Endothelial cell of umbilical vein (primary cell): ENCODE results near the gene TRPM3. TPM values are rescaled to one million over a fixed set of nuclear protein-coding genes. Genes with fewer than 3 reads are reported as not detected.

ENCODE experiments used
- BruUV-seq: library from RNA; stranded (reverse); fragments of 400-500 nt; replicated peaks from 2 replicates; lab custom pipeline; 2021; lab: Mats Ljungman, UMichigan
- CTCF ChIA-PET: fragments of 300-600, 350-600 bp; sonication (Branson Sonifier 250); formaldehyde crosslinking; loops from one replicate; lab custom pipeline; 2021; ENCODE audit warnings: antibody characterized with exemption, inconsistent platforms; lab: Charles Lee
- POLR2A ChIA-PET: fragments of 300-600, 350-600 bp; sonication (Branson Sonifier 250); formaldehyde crosslinking; loops from one replicate; lab custom pipeline; 2021; ENCODE audit warnings: antibody characterized with exemption, inconsistent platforms; lab: Charles Lee
- DNase-seq: peaks from one replicate; pipeline ENCODE4 v3.0.0-alpha.2; 2011; ENCODE audit warnings: low read depth, low spot score
- FAIRE-seq: peaks from 2 replicates; lab custom pipeline; 2011; peaks lifted over from hg19 to GRCh38; lab: Jason Lieb, UNC
- H2AFZ ChIP-seq: 2 replicates; pipeline ENCODE4 v1.6.0; 2012; ENCODE audit warnings: low read depth, low read length, control low read depth, inconsistent platforms
- H3K27ac ChIP-seq: 2 replicates; pipeline ENCODE4 v1.5.1; 2011; ENCODE audit warnings: low read depth, mild to moderate bottlenecking, control low read depth, low read length, moderate library complexity; ENCODE audit not compliant: insufficient read depth
- H3K27me3 ChIP-seq, 2 experiments: 2 replicates each; pipeline versions ENCODE4 v1.6.0 to v1.6.1; 2011; ENCODE audit warnings: low read length in 2 of 2, mixed read lengths in 1 of 2; ENCODE audit not compliant: control insufficient read depth in 2 of 2, insufficient read depth in 2 of 2
- H3K36me3 ChIP-seq, 2 experiments: 2 replicates in 1 of 2; 3 replicates in 1 of 2; pipeline ENCODE4 v1.5.1; 2011; ENCODE audit warnings: low read length in 2 of 2, mild to moderate bottlenecking in 1 of 2, moderate library complexity in 1 of 2; ENCODE audit not compliant: control insufficient read depth in 2 of 2, insufficient read depth in 2 of 2; ENCODE audit errors: extremely low read depth in 1 of 2
- H3K4me1 ChIP-seq: 3 replicates; pipeline ENCODE4 v1.5.1; 2011; ENCODE audit warnings: mild to moderate bottlenecking, low read length; ENCODE audit not compliant: control insufficient read depth, insufficient read depth; ENCODE audit errors: extremely low read depth
- H3K4me2 ChIP-seq: 2 replicates; pipeline ENCODE4 v1.6.1; 2011; ENCODE audit warnings: low read length, control low read depth, mixed read lengths; ENCODE audit not compliant: insufficient read depth
- H3K4me3 ChIP-seq, 3 experiments: fragments of 200-600 bp in 1 of 3; sonication (generic), shearing (Covaris generic) in 1 of 3; replicated peaks in 1 of 3; 2 replicates each; pipeline ENCODE4 v1.5.1; 2011 to 2016; ENCODE audit warnings: control low read depth in 3 of 3, low read length in 3 of 3, mild to moderate bottlenecking in 2 of 3, inconsistent platforms in 1 of 3, low read depth in 1 of 3, moderate library complexity in 1 of 3; ENCODE audit not compliant: insufficient read depth in 1 of 3
- H3K79me2 ChIP-seq: 2 replicates; pipeline ENCODE4 v1.6.0; 2012; ENCODE audit warnings: low read length, inconsistent platforms; ENCODE audit not compliant: control insufficient read depth, insufficient read depth
- H3K9ac ChIP-seq: replicated peaks from 2 replicates; pipeline ENCODE3; 2011; ENCODE audit warnings: low read length, control low read depth; ENCODE audit not compliant: insufficient read depth; ENCODE audit errors: extremely low read depth
- H3K9me1 ChIP-seq: replicated peaks from 3 replicates; pipeline ENCODE4 v1.6.0; 2011; ENCODE audit warnings: mild to moderate bottlenecking, low read length; ENCODE audit not compliant: control insufficient read depth, insufficient read depth; ENCODE audit errors: extremely low read depth
- H3K9me3 ChIP-seq: replicated peaks from 2 replicates; pipeline ENCODE4 v1.5.1; 2012; ENCODE audit warnings: low read length, inconsistent platforms; ENCODE audit not compliant: control insufficient read depth, insufficient read depth
- H4K20me1 ChIP-seq: replicated peaks from 2 replicates; pipeline ENCODE3; 2011; ENCODE audit warnings: mild to moderate bottlenecking, low read length; ENCODE audit not compliant: control insufficient read depth, insufficient read depth; ENCODE audit errors: extremely low read depth
- CTCF ChIP-seq, 2 donors: IDR thresholded peaks; 1 replicate in 1 of 2; 2 replicates in 1 of 2; pipeline ENCODE4 v1.5.1; 2011; ENCODE audit warnings: low read length in 2 of 2, mild to moderate bottlenecking in 2 of 2, moderate library complexity in 2 of 2, control low read depth in 1 of 2, inconsistent platforms in 1 of 2, low read depth in 1 of 2; ENCODE audit not compliant: insufficient read depth in 1 of 2; ENCODE audit errors: extremely low read depth in 1 of 2
- EZH2 ChIP-seq: IDR thresholded peaks from 2 replicates; pipeline ENCODE4 v1.6.1; 2012; ENCODE audit warnings: borderline replicate concordance, low read depth, mild to moderate bottlenecking, moderate library complexity, low read length, inconsistent platforms; ENCODE audit not compliant: severe bottlenecking
- FOS ChIP-seq: IDR thresholded peaks from 2 replicates; pipeline ENCODE4 v1.6.1; 2011; ENCODE audit warnings: mild to moderate bottlenecking, low read length, moderate library complexity, borderline replicate concordance; ENCODE audit not compliant: insufficient read depth
- GATA2 ChIP-seq: IDR thresholded peaks from 2 replicates; pipeline ENCODE4 v1.7.0; 2011; ENCODE audit warnings: low read depth, mild to moderate bottlenecking, moderate library complexity, mixed read lengths, low read length; ENCODE audit not compliant: insufficient read length, insufficient read depth
- MAX ChIP-seq: IDR thresholded peaks from 2 replicates; pipeline ENCODE4 v1.6.1; 2011; ENCODE audit not compliant: insufficient read depth, insufficient read length
- MYC ChIP-seq: IDR thresholded peaks from one replicate; pipeline ENCODE4 v1.6.1; 2011; ENCODE audit warnings: mild to moderate bottlenecking, low read depth, low read length
- POLR2AphosphoS5 ChIP-seq: IDR thresholded peaks from 2 replicates; pipeline ENCODE4 v1.6.1; 2012; ENCODE audit warnings: low read depth, mild to moderate bottlenecking, control low read depth, low read length, moderate library complexity; ENCODE audit not compliant: insufficient read depth
- dilution Hi-C: fragments of 300-500 bp; cut with MboI; formaldehyde crosslinking; loops from one replicate; pipeline ENCODE4 v1.15.0; 2019; ENCODE audit warnings: low sequenced_read_pairs; ENCODE audit not compliant: extremely low pct_ligation_motif_present
- intact Hi-C: fragments of 100-400 bp; cut with micrococcal nuclease; formaldehyde crosslinking; loops from one replicate; pipeline ENCODE4 v1.10.0; 2022
- polyA plus RNA-seq, 4 experiments: library from polyadenylated mRNA; depleted of rRNA in 3 of 4; stranded (reverse) in 3 of 4; unstranded in 1 of 4; fragments of >200 nt; gene quantifications; 2 replicates each; pipeline versions ENCODE4 v1.2.1 to v1.2.3, GENCODE V29; 2011 to 2012; ENCODE audit warnings: missing spikeins in 1 of 4
- total RNA-seq: library from RNA; stranded (reverse); gene quantifications from 2 replicates; pipeline ENCODE4 v1.2.3, GENCODE V29; 2021

The TRPM3 gene
- total and polyA plus RNA-seq, 2 donors (not counting 3 experiments of a cell fraction or from before 2014, with no cell fraction given): 0.17 to 0.33 TPM

GRCh38 chr9:70826562-70826961 lies 294.9 kb downstream of the TRPM3 start:
- no peak overlapping the region for H2AFZ ChIP-seq
- H3K4me3 ChIP-seq: no peak overlapping the region
- dilution Hi-C loops: no loop called here
- H3K27ac ChIP-seq: no peak overlapping the region
- H3K79me2 ChIP-seq: no peaks in the 10 kb centered on the region
- no TSS peak for BruUV-seq
- POLR2A ChIA-PET: no interaction called here
- no peak for TF ChIP-seq FOS
- TF ChIP-seq CTCF (IDR thresholded peaks at IDR 0.05; ENCODE audit: extremely low read depth in 1 of 2, insufficient read depth in 1 of 2, low read depth in 1 of 2, low read length in 2 of 2): no peak
- no peak for TF ChIP-seq MAX
- TF ChIP-seq GATA2: no peak
- TF ChIP-seq MYC: no peak
- intact Hi-C loops: no loop called here
- H3K27me3 ChIP-seq: no peaks in the 10 kb centered on the region
- no peak for DNase-seq
- no peak overlapping the region for H3K9ac ChIP-seq
- no peaks in the 10 kb centered on the region for H3K4me1 ChIP-seq
- no peak for FAIRE-seq
- no peaks in the 10 kb centered on the region for H3K9me1 ChIP-seq
- no peaks in the 10 kb centered on the region for H3K36me3 ChIP-seq
- H3K9me3 ChIP-seq: no peaks in the 10 kb centered on the region
- no peaks in the 10 kb centered on the region for H4K20me1 ChIP-seq
- no peak overlapping the region for H3K4me2 ChIP-seq
- CTCF ChIA-PET: interaction anchor here (1.8 kb wide), 1 partner anchor 10 kb away, joined by 6 read pairs; no protein-coding TSS in a partner anchor

GRCh38 chr9:70823284-70823683 lies 298.1 kb downstream of the TRPM3 start:
- POLR2A ChIA-PET: no interaction called here
- H2AFZ ChIP-seq: no peak overlapping the region
- dilution Hi-C loops: no loop called here

More at GRCh38 chr9:70823284-70823683, 298.1 kb downstream of the TRPM3 start:
- H3K4me2 ChIP-seq: no peak overlapping the region
- DNase-seq: no peak
- no peaks in the 10 kb centered on the region for H3K79me2 ChIP-seq
- no peak overlapping the region for H3K4me3 ChIP-seq
- no peak for FAIRE-seq
- H3K27ac ChIP-seq: no peak overlapping the region
- no peaks in the 10 kb centered on the region for H3K36me3 ChIP-seq
- no TSS peak for BruUV-seq
- no peaks in the 10 kb centered on the region for H3K9me3 ChIP-seq
- H3K27me3 ChIP-seq: no peaks in the 10 kb centered on the region
- no peak for TF ChIP-seq POLR2AphosphoS5
- TF ChIP-seq EZH2: no peak
- TF ChIP-seq MAX: no peak
- no peak for TF ChIP-seq MYC
- intact Hi-C loops: no loop called here
- no peaks in the 10 kb centered on the region for H3K9me1 ChIP-seq
- CTCF ChIA-PET: no interaction called here
- H3K4me1 ChIP-seq: no peaks in the 10 kb centered on the region
- no peak overlapping the region for H3K9ac ChIP-seq
- no peaks in the 10 kb centered on the region for H4K20me1 ChIP-seq
